ENCODE measurements around the gene RRAGC.
A peak's percentile ranks its signal among the peaks of the same experiment; 100 is the strongest.

RRAGC gene

DNA sequence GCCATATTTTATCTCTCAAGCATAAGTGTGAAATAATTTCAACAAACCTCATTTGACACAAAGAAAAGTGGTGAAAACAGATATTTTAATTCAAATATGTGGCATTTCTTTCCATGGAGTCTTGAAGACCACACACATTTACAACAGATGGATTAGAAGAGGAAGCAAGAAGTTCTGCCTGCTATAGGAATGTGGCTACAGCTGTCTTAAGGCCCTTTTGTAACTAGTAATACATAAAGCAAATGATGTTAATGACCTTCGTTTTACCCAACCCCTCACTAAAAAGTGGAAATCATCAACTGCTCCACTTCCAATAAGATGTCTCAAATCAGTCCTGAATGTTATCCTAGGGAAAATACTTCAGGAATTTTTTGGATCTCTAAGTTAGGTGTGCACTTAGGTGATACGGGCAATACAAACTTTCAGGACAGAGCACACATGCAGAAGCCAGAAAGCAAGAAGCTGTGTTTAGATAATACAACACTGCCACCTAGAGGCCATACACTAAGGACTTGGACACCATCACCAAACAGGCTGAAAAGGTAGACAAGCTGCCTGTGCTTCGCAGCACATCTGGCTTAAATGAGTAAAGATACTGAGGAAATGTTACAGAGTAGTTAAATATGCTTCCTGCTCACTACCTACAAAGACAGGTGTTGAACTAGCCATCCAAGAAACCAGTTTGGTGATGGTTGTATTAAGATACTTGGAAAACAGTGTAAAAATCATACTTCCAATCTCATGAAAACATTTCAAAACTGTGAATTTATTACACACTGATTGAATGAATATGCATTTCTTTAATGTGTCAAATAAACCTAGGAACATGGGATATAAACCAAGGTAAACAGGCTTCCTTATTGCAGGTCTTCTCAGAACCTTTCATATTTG, 24.4 kb downstream of the RRAGC start:
- TF ChIP-seq, protein P1, sequence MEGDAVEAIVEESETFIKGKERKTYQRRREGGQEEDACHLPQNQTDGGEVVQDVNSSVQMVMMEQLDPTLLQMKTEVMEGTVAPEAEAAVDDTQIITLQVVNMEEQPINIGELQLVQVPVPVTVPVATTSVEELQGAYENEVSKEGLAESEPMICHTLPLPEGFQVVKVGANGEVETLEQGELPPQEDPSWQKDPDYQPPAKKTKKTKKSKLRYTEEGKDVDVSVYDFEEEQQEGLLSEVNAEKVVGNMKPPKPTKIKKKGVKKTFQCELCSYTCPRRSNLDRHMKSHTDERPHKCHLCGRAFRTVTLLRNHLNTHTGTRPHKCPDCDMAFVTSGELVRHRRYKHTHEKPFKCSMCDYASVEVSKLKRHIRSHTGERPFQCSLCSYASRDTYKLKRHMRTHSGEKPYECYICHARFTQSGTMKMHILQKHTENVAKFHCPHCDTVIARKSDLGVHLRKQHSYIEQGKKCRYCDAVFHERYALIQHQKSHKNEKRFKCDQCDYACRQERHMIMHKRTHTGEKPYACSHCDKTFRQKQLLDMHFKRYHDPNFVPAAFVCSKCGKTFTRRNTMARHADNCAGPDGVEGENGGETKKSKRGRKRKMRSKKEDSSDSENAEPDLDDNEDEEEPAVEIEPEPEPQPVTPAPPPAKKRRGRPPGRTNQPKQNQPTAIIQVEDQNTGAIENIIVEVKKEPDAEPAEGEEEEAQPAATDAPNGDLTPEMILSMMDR (IDR thresholded peaks at IDR 0.05), result peak; percentile 53

GRCh38 chr1:38834221-38834782, 25.3 kb downstream of the RRAGC start:
- Histone ChIP-seq H3K4me3 (ENCODE audit: low read depth, low read length) (no peak overlapping the region), H3K79me2 (no peaks in the 10 kb centered on the region), H3K4me2 (ENCODE audit: low read length) (no peak overlapping the region), H3K4me1 (no peaks in the 10 kb centered on the region), H3K36me3 (ENCODE audit: control insufficient read depth, insufficient read depth, low read length) (no peaks in the 10 kb centered on the region), H3K9me3 (ENCODE audit: control insufficient read depth, low read length) (no peaks in the 10 kb centered on the region), H2AFZ (no peak overlapping the region), H3K9ac (no peak overlapping the region), H3K27me3 (ENCODE audit: control insufficient read depth, insufficient read depth, low read length) (no peaks in the 10 kb centered on the region), H3K27ac (no peak overlapping the region)
- TF ChIP-seq, protein P1 (IDR thresholded peaks at IDR 0.05), result no peak

More for the DNA sequence above, 24.4 kb downstream of the RRAGC start:
- Histone ChIP-seq H3K4me2 (ENCODE audit: low read length) (no peak overlapping the region), H3K36me3 (ENCODE audit: control insufficient read depth, insufficient read depth, low read length) (no peaks in the 10 kb centered on the region), H3K27ac (no peak overlapping the region), H2AFZ (no peak overlapping the region), H3K4me3 (ENCODE audit: low read depth, low read length) (no peak overlapping the region), H3K27me3 (ENCODE audit: control insufficient read depth, insufficient read depth, low read length) (no peaks in the 10 kb centered on the region), H3K4me1 (no peaks in the 10 kb centered on the region), H3K9ac (no peak overlapping the region), H3K9me3 (ENCODE audit: control insufficient read depth, low read length) (no peaks in the 10 kb centered on the region), H3K79me2 (no peaks in the 10 kb centered on the region)

GRCh38 chr1:38833146-38833545, 26.4 kb downstream of the RRAGC start:
- TF ChIP-seq, protein P1 (IDR thresholded peaks at IDR 0.05), result no peak
- Histone ChIP-seq H3K27me3 (ENCODE audit: control insufficient read depth, insufficient read depth, low read length) (no peaks in the 10 kb centered on the region), H2AFZ (no peak overlapping the region), H3K9ac (no peak overlapping the region), H3K27ac (no peak overlapping the region), H3K4me2 (ENCODE audit: low read length) (no peak overlapping the region), H3K79me2 (no peaks in the 10 kb centered on the region), H3K4me3 (ENCODE audit: low read depth, low read length) (no peak overlapping the region), H3K9me3 (ENCODE audit: control insufficient read depth, low read length) (no peaks in the 10 kb centered on the region), H3K4me1 (no peaks in the 10 kb centered on the region), H3K36me3 (ENCODE audit: control insufficient read depth, insufficient read depth, low read length) (no peaks in the 10 kb centered on the region)

GRCh38 chr1:38832370-38832734, 27.2 kb downstream of the RRAGC start:
- no peak overlapping the region for H3K9ac ChIP-seq
- no peaks in the 10 kb centered on the region for H3K4me1 ChIP-seq
- no peak overlapping the region for H3K4me2 ChIP-seq (ENCODE audit: low read length)
- H3K27ac ChIP-seq, result no peak overlapping the region
- no peak overlapping the region for H3K4me3 ChIP-seq (ENCODE audit: low read depth, low read length)
- no peaks in the 10 kb centered on the region for H3K36me3 ChIP-seq (ENCODE audit: control insufficient read depth, insufficient read depth, low read length)
- no peaks in the 10 kb centered on the region for H3K27me3 ChIP-seq (ENCODE audit: control insufficient read depth, insufficient read depth, low read length)
- TF ChIP-seq, protein P1 (IDR thresholded peaks at IDR 0.05), result no peak
- H3K9me3 ChIP-seq (ENCODE audit: control insufficient read depth, low read length), result no peaks in the 10 kb centered on the region
- no peaks in the 10 kb centered on the region for H3K79me2 ChIP-seq
- no peak overlapping the region for H2AFZ ChIP-seq

All from parathyroid adenoma (tissue), 2 donors.